Tibial nerve (tissue), 4 donors: ENCODE measurements around the gene FLT3.

Source experiments
- CTCF ChIP-seq, 5 experiments: fragments of 200-600 bp in 3 of 5; fragments of 450-650 bp in 2 of 5; sonication (generic) in 3 of 5; IDR thresholded peaks; one replicate each; pipeline ENCODE4 v1.5.1; 2016 to 2019; ENCODE audit warnings: antibody characterized with exemption in 5 of 5, mild to moderate bottlenecking in 3 of 5, moderate library complexity in 2 of 5
- EP300 ChIP-seq, 2 donors: sonication (generic); formaldehyde crosslinking; IDR thresholded peaks; one replicate each; pipeline ENCODE4 v1.6.1; 2017; ENCODE audit warnings: antibody characterized with exemption in 2 of 2, mild to moderate bottlenecking in 1 of 2
- POLR2A ChIP-seq, 2 donors: fragments of 450-650 bp; IDR thresholded peaks; one replicate each; pipeline ENCODE4 v1.6.1; 2017; ENCODE audit warnings: antibody characterized with exemption in 2 of 2, mild to moderate bottlenecking in 2 of 2, moderate library complexity in 2 of 2

DNA sequence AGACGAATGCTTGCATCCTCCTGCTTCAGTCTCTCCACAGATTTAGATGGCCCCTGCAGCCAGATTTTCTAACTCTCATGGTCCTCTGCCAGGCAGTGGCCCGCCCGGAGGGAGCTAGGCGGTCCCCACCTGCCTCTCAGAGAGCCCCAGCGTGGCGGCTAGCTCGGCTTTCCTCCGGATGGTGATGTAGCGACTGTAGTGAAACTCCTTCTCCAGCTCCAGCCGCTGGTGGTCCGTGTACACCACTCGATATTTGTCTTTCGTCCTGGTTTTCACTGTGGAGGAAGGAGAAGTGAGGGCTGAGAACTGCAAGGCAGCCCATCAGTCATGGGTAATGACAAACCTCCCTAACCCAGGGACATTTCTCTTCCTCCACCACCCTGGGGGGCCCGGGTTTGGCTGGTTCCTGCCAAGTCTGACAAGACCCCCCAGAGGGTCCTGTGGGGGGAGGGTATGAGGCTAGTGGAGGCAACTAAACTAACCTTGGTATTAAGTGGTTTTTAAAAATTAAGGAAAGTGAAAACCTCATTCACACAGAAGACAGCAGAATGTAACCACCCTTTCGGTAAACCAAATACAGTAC is 135.5 kb downstream of the FLT3 start:
- no peak for TF ChIP-seq CTCF (IDR thresholded peaks at IDR 0.05)
- no peak for TF ChIP-seq POLR2A (IDR thresholded peaks at IDR 0.05)
- no peak for TF ChIP-seq EP300 (IDR thresholded peaks at IDR 0.05)
